Mammary epithelial cell (primary cell): Measurements from ENCODE around the gene DNAJB6.

Source experiments
- EZH2 ChIP-seq: IDR thresholded peaks from 2 replicates; pipeline ENCODE4 v1.6.1; 2012; ENCODE audit warnings: low read length, inconsistent platforms, borderline replicate concordance
- TF ChIP-seq, protein P1 (sequence below), 2 donors: IDR thresholded peaks in 1 of 2; conservative IDR thresholded peaks in 1 of 2; 2 replicates each; pipeline ENCODE4 v1.5.1; 2011 to 2012; ENCODE audit warnings: inconsistent platforms in 2 of 2, low read length in 2 of 2, mild to moderate bottlenecking in 2 of 2, control low read depth in 1 of 2, low read depth in 1 of 2; ENCODE audit not compliant: insufficient read depth in 1 of 2; ENCODE audit errors: extremely low read depth in 1 of 2

DNA sequence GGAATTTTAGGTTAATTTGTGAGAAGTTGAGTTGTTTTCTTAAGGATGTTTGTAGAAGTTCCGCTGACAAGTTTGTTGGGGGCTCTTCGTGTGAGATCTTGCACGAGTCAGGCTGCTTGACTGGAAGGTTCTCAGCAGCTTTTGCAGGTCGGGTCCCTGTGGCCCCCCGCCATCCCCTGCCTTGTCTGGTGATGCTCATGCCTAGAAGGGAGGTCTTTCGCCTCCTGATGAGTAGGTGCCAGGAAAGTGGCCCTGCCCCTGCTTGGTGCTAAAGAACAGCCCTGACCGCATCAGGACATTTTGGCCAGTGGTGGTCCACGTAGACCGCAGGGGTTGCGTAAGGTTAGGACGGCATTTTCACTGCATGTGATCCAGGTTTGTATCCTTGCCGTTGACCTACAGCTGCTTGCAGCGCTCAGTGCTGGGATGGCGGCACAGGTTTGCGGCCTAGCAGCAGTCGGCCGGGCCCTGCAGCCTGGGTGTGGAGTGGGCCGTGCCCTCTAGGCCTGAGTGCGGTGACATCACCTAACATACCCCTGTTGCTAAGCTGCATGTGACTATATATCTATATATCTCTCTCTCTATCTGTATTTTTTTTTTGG lies 62.4 kb downstream of the DNAJB6 start:
- TF ChIP-seq, protein P1, sequence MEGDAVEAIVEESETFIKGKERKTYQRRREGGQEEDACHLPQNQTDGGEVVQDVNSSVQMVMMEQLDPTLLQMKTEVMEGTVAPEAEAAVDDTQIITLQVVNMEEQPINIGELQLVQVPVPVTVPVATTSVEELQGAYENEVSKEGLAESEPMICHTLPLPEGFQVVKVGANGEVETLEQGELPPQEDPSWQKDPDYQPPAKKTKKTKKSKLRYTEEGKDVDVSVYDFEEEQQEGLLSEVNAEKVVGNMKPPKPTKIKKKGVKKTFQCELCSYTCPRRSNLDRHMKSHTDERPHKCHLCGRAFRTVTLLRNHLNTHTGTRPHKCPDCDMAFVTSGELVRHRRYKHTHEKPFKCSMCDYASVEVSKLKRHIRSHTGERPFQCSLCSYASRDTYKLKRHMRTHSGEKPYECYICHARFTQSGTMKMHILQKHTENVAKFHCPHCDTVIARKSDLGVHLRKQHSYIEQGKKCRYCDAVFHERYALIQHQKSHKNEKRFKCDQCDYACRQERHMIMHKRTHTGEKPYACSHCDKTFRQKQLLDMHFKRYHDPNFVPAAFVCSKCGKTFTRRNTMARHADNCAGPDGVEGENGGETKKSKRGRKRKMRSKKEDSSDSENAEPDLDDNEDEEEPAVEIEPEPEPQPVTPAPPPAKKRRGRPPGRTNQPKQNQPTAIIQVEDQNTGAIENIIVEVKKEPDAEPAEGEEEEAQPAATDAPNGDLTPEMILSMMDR (conservative IDR thresholded peaks at IDR 0.05 in 1 of 2, IDR thresholded peaks at IDR 0.05 in 1 of 2; ENCODE audit: extremely low read depth in 1 of 2, insufficient read depth in 1 of 2, low read depth in 1 of 2, low read length in 2 of 2): no peak
- TF ChIP-seq EZH2: no peak
